ENCODE measurements around the gene VPS16.

Gene VPS16

GRCh38 chr20:2907519-2907918 lies 67.0 kb downstream of the VPS16 start:
- no peak overlapping the region for H3K27ac ChIP-seq (ENCODE audit: low read depth, low read length)
- no peaks in the 10 kb centered on the region for H3K4me1 ChIP-seq (ENCODE audit: control insufficient read depth, insufficient read depth, low read length)
- no peak overlapping the region for H3K9ac ChIP-seq (ENCODE audit: low read length)
- no peaks in the 10 kb centered on the region for H3K36me3 ChIP-seq (ENCODE audit: control insufficient read depth, insufficient read depth, low read length)
- no peaks in the 10 kb centered on the region for H3K27me3 ChIP-seq (ENCODE audit: control insufficient read depth, insufficient read depth, low read length)
- H3K4me3 ChIP-seq (ENCODE audit: low read length): no peak overlapping the region

GRCh38 chr20:2909953-2910352 lies 69.4 kb downstream of the VPS16 start:
- Histone ChIP-seq H3K36me3 (ENCODE audit: control insufficient read depth, insufficient read depth, low read length) (no peaks in the 10 kb centered on the region), H3K4me3 (ENCODE audit: low read length) (no peak overlapping the region), H3K4me1 (ENCODE audit: control insufficient read depth, insufficient read depth, low read length) (no peaks in the 10 kb centered on the region), H3K27ac (ENCODE audit: low read depth, low read length) (no peak overlapping the region), H3K27me3 (ENCODE audit: control insufficient read depth, insufficient read depth, low read length) (no peaks in the 10 kb centered on the region), H3K9ac (ENCODE audit: low read length) (no peak overlapping the region)

- no peak overlapping the region for H3K4me3 ChIP-seq (ENCODE audit: low read length)
- H3K9ac ChIP-seq (ENCODE audit: low read length): no peak overlapping the region
- H3K27me3 ChIP-seq (ENCODE audit: control insufficient read depth, insufficient read depth, low read length): no peaks in the 10 kb centered on the region
- no peak overlapping the region for H3K27ac ChIP-seq (ENCODE audit: low read depth, low read length)
- no peaks in the 10 kb centered on the region for H3K36me3 ChIP-seq (ENCODE audit: control insufficient read depth, insufficient read depth, low read length)
- H3K4me1 ChIP-seq (ENCODE audit: control insufficient read depth, insufficient read depth, low read length): no peaks in the 10 kb centered on the region
These were observed 70.7 kb downstream of the VPS16 start for GRCh38 chr20:2911200-2911599.

DNA sequence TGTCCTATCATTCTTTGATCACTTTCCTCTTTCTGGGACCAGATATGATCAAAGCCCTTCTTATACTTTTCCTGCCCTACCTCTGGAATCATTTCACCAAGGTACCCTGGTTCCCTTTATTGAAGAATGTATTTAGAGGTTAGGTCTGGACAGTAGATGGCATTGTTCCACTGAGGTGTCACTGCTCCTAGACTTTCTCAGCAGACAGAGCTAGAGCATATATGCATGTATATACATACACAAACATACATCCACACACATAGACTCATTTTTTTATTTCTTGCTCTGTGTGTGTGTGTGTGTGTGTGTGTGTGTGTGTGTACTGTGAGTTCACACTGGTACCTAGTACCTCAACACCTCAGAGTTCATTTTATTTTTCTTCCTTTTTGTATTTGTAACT lies 73.6 kb downstream of the VPS16 start:
- Histone ChIP-seq H3K4me3 (ENCODE audit: low read length) (no peak overlapping the region), H3K27ac (ENCODE audit: low read depth, low read length) (no peak overlapping the region), H3K4me1 (ENCODE audit: control insufficient read depth, insufficient read depth, low read length) (no peaks in the 10 kb centered on the region), H3K27me3 (ENCODE audit: control insufficient read depth, insufficient read depth, low read length) (no peaks in the 10 kb centered on the region), H3K36me3 (ENCODE audit: control insufficient read depth, insufficient read depth, low read length) (no peaks in the 10 kb centered on the region), H3K9ac (ENCODE audit: low read length) (no peak overlapping the region)
